Breast epithelium (tissue), 3 donors: ENCODE results near the gene HCFC1R1.

Source experiments
- POLR2A ChIP-seq: fragments of 450-650 bp; IDR thresholded peaks from one replicate; pipeline ENCODE4 v1.6.1; 2016; ENCODE audit warnings: antibody characterized with exemption, mild to moderate bottlenecking, moderate library complexity
- POLR2AphosphoS5 ChIP-seq, 3 donors: sonication (generic); formaldehyde crosslinking; IDR thresholded peaks; one replicate each; pipeline ENCODE4 v1.6.1; 2017; ENCODE audit warnings: antibody characterized with exemption in 3 of 3
- TF ChIP-seq, protein P1 (sequence below), 3 donors: fragments of 450-650 bp; IDR thresholded peaks; one replicate each; pipeline ENCODE4 v1.5.1; 2016 to 2017; ENCODE audit warnings: antibody characterized with exemption in 3 of 3, mild to moderate bottlenecking in 3 of 3, moderate library complexity in 3 of 3

GRCh38 chr16:3070608-3071111 lies 46.9 kb upstream of the HCFC1R1 start:
- TF ChIP-seq, protein P1, sequence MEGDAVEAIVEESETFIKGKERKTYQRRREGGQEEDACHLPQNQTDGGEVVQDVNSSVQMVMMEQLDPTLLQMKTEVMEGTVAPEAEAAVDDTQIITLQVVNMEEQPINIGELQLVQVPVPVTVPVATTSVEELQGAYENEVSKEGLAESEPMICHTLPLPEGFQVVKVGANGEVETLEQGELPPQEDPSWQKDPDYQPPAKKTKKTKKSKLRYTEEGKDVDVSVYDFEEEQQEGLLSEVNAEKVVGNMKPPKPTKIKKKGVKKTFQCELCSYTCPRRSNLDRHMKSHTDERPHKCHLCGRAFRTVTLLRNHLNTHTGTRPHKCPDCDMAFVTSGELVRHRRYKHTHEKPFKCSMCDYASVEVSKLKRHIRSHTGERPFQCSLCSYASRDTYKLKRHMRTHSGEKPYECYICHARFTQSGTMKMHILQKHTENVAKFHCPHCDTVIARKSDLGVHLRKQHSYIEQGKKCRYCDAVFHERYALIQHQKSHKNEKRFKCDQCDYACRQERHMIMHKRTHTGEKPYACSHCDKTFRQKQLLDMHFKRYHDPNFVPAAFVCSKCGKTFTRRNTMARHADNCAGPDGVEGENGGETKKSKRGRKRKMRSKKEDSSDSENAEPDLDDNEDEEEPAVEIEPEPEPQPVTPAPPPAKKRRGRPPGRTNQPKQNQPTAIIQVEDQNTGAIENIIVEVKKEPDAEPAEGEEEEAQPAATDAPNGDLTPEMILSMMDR (IDR thresholded peaks at IDR 0.05), result no peak
- TF ChIP-seq POLR2A, result no peak
- TF ChIP-seq POLR2AphosphoS5 (IDR thresholded peaks at IDR 0.05), result no peak
